SK-N-SH treated with all-trans-retinoic acid at 6 μM for 48 hours (cell line): ENCODE measurements around the gene STRAP.

ENCODE experiments used
- ATAC-seq: fragments of 200-7000 bp; cut with Tn5 transposase; 3 replicates; pipeline ENCODE4 v1.9.1; 2020; ENCODE audit warnings: mild to moderate bottlenecking, moderate library complexity
- ARNTL ChIP-seq: fragments of 450-650 bp; formaldehyde crosslinking; IDR thresholded peaks from 2 replicates; pipeline ENCODE4 v1.5.0; 2020; ENCODE audit warnings: low read depth, mild to moderate bottlenecking, moderate library complexity, borderline replicate concordance
- BACH2 ChIP-seq: fragments of 250-450 bp; sonication (Bioruptor Pico); IDR thresholded peaks from 2 replicates; pipeline ENCODE4 v1.9.0; 2021; ENCODE audit warnings: mild to moderate bottlenecking, borderline replicate concordance
- CSDC2 ChIP-seq: fragments of 250-450 bp; sonication (Bioruptor Pico); IDR thresholded peaks from 2 replicates; pipeline ENCODE4 v1.5.0; 2020; ENCODE audit warnings: mild to moderate bottlenecking, moderate library complexity
- ESRRG ChIP-seq: fragments of 250-450 bp; sonication (Bioruptor Pico); IDR thresholded peaks from 2 replicates; pipeline ENCODE4 v1.6.1; 2021; ENCODE audit warnings: mild to moderate bottlenecking
- ISL1 ChIP-seq: fragments of 250-450 bp; sonication (Bioruptor Pico); IDR thresholded peaks from 2 replicates; pipeline ENCODE4 v2.1.2; 2022; ENCODE audit warnings: mild to moderate bottlenecking, moderate library complexity
- OSR1 ChIP-seq: fragments of 250-450 bp; sonication (Bioruptor Pico); IDR thresholded peaks from 2 replicates; pipeline ENCODE4 v1.8.0; 2022; ENCODE audit warnings: moderate library complexity, mild to moderate bottlenecking, inconsistent platforms
- SNAI2 ChIP-seq: fragments of 250-450 bp; sonication (Bioruptor Pico); IDR thresholded peaks from 2 replicates; pipeline ENCODE4 v1.5.0; 2020; ENCODE audit warnings: mild to moderate bottlenecking, moderate library complexity
- TCF4 ChIP-seq: fragments of 250-450 bp; sonication (Bioruptor Pico); IDR thresholded peaks from 2 replicates; pipeline ENCODE4 v1.8.0; 2021; ENCODE audit warnings: mild to moderate bottlenecking, moderate library complexity, borderline replicate concordance
- ZC3H10 ChIP-seq: fragments of 250-450 bp; sonication (Bioruptor Pico); IDR thresholded peaks from 2 replicates; pipeline ENCODE4 v1.5.1; 2021; ENCODE audit warnings: mild to moderate bottlenecking, moderate library complexity
- ZFP30 ChIP-seq: fragments of 450-650 bp; formaldehyde crosslinking; IDR thresholded peaks from 2 replicates; pipeline ENCODE4 v1.5.0; 2022; ENCODE audit warnings: mild to moderate bottlenecking, moderate library complexity
- ZNF565 ChIP-seq: fragments of 450-650 bp; formaldehyde crosslinking; conservative IDR thresholded peaks from 2 replicates; pipeline ENCODE4 v1.5.0; 2020; ENCODE audit warnings: low read depth, mild to moderate bottlenecking, moderate library complexity
- ZNF70 ChIP-seq: fragments of 450-650 bp; formaldehyde crosslinking; IDR thresholded peaks from 2 replicates; pipeline ENCODE4 v1.5.0; 2020; ENCODE audit warnings: mild to moderate bottlenecking, moderate library complexity
- ZNF8 ChIP-seq: fragments of 450-650 bp; formaldehyde crosslinking; IDR thresholded peaks from 2 replicates; pipeline ENCODE4 v1.5.0; 2020; ENCODE audit warnings: mild to moderate bottlenecking, moderate library complexity
- TF ChIP-seq, protein P1 (sequence below): fragments of 250-450 bp; sonication (Bioruptor Pico); IDR thresholded peaks from 2 replicates; pipeline ENCODE4 v1.5.0; 2020; ENCODE audit warnings: mild to moderate bottlenecking, moderate library complexity
- TF ChIP-seq, protein P2 (sequence below): fragments of 250-450 bp; sonication (Bioruptor Pico); IDR thresholded peaks from 2 replicates; pipeline ENCODE4 v1.5.1; 2021; ENCODE audit warnings: mild to moderate bottlenecking, moderate library complexity
- TF ChIP-seq, protein P3 (sequence below): fragments of 250-450 bp; sonication (Bioruptor Pico); IDR thresholded peaks from 2 replicates; pipeline ENCODE4 v1.5.1; 2020; ENCODE audit warnings: low read depth, mild to moderate bottlenecking, moderate library complexity
- TF ChIP-seq, protein P4 (sequence below): fragments of 250-450 bp; sonication (Bioruptor Pico); IDR thresholded peaks from 2 replicates; pipeline ENCODE4 v1.8.0; 2021; ENCODE audit warnings: low read depth, mild to moderate bottlenecking, moderate library complexity, borderline replicate concordance

STRAP gene

DNA sequence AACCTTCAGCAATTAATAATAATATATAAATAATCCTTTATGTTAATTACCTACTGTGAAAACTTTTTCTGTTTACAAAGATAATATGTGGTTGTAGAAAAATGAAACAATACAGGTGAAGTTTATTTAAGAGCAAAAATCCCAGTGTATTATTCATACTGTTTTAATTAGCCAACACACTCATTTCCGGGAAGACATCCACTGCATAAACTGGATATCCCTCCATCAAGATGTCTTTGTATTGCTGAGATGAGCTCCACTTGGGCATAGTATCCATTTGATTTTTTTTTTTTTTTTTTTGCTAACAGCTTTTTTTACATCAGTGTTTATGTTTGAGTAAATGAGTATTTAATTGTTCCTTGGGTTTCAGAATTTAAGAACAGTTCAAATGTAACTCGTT is 15.2 kb downstream of the STRAP start:
- TF ChIP-seq ZNF8 (CRISPR knock-in tag) (no peak), SNAI2 (no peak), ARNTL (CRISPR knock-in tag) (no peak), ISL1 (CRISPR knock-in tag) (no peak), TCF4 (CRISPR knock-in tag) (no peak), OSR1 (CRISPR knock-in tag) (no peak), ESRRG (CRISPR knock-in tag) (no peak), ZNF70 (CRISPR knock-in tag) (no peak), ZFP30 (CRISPR knock-in tag) (no peak), ZC3H10 (CRISPR knock-in tag) (no peak), CSDC2 (CRISPR knock-in tag) (no peak), ZNF565 (CRISPR knock-in tag) (no peak), BACH2 (CRISPR knock-in tag) (no peak)
- TF ChIP-seq, protein P1, sequence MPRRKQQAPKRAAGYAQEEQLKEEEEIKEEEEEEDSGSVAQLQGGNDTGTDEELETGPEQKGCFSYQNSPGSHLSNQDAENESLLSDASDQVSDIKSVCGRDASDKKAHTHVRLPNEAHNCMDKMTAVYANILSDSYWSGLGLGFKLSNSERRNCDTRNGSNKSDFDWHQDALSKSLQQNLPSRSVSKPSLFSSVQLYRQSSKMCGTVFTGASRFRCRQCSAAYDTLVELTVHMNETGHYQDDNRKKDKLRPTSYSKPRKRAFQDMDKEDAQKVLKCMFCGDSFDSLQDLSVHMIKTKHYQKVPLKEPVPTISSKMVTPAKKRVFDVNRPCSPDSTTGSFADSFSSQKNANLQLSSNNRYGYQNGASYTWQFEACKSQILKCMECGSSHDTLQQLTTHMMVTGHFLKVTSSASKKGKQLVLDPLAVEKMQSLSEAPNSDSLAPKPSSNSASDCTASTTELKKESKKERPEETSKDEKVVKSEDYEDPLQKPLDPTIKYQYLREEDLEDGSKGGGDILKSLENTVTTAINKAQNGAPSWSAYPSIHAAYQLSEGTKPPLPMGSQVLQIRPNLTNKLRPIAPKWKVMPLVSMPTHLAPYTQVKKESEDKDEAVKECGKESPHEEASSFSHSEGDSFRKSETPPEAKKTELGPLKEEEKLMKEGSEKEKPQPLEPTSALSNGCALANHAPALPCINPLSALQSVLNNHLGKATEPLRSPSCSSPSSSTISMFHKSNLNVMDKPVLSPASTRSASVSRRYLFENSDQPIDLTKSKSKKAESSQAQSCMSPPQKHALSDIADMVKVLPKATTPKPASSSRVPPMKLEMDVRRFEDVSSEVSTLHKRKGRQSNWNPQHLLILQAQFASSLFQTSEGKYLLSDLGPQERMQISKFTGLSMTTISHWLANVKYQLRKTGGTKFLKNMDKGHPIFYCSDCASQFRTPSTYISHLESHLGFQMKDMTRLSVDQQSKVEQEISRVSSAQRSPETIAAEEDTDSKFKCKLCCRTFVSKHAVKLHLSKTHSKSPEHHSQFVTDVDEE (CRISPR knock-in tag), result no peak
- TF ChIP-seq, protein P2, sequence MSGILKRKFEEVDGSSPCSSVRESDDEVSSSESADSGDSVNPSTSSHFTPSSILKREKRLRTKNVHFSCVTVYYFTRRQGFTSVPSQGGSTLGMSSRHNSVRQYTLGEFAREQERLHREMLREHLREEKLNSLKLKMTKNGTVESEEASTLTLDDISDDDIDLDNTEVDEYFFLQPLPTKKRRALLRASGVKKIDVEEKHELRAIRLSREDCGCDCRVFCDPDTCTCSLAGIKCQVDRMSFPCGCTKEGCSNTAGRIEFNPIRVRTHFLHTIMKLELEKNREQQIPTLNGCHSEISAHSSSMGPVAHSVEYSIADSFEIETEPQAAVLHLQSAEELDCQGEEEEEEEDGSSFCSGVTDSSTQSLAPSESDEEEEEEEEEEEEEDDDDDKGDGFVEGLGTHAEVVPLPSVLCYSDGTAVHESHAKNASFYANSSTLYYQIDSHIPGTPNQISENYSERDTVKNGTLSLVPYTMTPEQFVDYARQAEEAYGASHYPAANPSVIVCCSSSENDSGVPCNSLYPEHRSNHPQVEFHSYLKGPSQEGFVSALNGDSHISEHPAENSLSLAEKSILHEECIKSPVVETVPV, result no peak
- TF ChIP-seq, protein P3, sequence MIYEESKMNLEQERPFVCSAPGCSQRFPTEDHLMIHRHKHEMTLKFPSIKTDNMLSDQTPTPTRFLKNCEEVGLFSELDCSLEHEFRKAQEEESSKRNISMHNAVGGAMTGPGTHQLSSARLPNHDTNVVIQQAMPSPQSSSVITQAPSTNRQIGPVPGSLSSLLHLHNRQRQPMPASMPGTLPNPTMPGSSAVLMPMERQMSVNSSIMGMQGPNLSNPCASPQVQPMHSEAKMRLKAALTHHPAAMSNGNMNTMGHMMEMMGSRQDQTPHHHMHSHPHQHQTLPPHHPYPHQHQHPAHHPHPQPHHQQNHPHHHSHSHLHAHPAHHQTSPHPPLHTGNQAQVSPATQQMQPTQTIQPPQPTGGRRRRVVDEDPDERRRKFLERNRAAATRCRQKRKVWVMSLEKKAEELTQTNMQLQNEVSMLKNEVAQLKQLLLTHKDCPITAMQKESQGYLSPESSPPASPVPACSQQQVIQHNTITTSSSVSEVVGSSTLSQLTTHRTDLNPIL, result no peak
- TF ChIP-seq, protein P4, sequence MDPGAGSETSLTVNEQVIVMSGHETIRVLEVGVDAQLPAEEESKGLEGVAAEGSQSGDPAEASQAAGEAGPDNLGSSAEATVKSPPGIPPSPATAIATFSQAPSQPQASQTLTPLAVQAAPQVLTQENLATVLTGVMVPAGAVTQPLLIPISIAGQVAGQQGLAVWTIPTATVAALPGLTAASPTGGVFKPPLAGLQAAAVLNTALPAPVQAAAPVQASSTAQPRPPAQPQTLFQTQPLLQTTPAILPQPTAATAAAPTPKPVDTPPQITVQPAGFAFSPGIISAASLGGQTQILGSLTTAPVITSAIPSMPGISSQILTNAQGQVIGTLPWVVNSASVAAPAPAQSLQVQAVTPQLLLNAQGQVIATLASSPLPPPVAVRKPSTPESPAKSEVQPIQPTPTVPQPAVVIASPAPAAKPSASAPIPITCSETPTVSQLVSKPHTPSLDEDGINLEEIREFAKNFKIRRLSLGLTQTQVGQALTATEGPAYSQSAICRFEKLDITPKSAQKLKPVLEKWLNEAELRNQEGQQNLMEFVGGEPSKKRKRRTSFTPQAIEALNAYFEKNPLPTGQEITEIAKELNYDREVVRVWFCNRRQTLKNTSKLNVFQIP (CRISPR knock-in tag), result no peak

GRCh38 chr12:15899282-15899870 is 17.2 kb downstream of the STRAP start:
- ATAC-seq, result no peak

More for the DNA sequence above, 15.2 kb downstream of the STRAP start:
- peak; percentile 51; the same call in 2 of the 3 replicates for ATAC-seq

More at GRCh38 chr12:15899282-15899870, 17.2 kb downstream of the STRAP start:
- TF ChIP-seq SNAI2 (no peak), ZNF565 (CRISPR knock-in tag) (no peak), CSDC2 (CRISPR knock-in tag) (no peak), BACH2 (CRISPR knock-in tag) (no peak)
- TF ChIP-seq, protein P1 (CRISPR knock-in tag), result no peak
